ENCODE measurements around the gene NMNAT2. TPM values are rescaled to one million over a fixed set of nuclear protein-coding genes. Genes with fewer than 3 reads are reported as not detected.

NMNAT2 gene
- total RNA-seq, 1 experiment from 2014 or later: 4.7 TPM

GRCh38 chr1:183356534-183357182 lies 61.5 kb downstream of the NMNAT2 start:
- Mint-ChIP-seq H3K27ac (ENCODE audit: low read depth, unreplicated experiment) (no peak overlapping the region), H3K4me3 (ENCODE audit: unreplicated experiment) (no peak overlapping the region), H3K36me3 (ENCODE audit: insufficient read depth, unreplicated experiment) (no peaks in the 10 kb centered on the region), H3K27me3 (ENCODE audit: insufficient read depth, unreplicated experiment) (no peaks in the 10 kb centered on the region), H3K9me3 (ENCODE audit: unreplicated experiment) (no peaks in the 10 kb centered on the region), H3K4me1 (ENCODE audit: insufficient read depth, unreplicated experiment) (no peaks in the 10 kb centered on the region)
- intact Hi-C loops (cut with micrococcal nuclease): no loop called here
- BruUV-seq (replicated peaks): no TSS peak
- no peak for TF ChIP-seq CTCF (IDR thresholded peaks at IDR 0.05; ENCODE audit: unreplicated experiment)
- no peak for DNase-seq (ENCODE audit: unreplicated experiment)
- ChIA-PET POLR2A (no interaction called here), CTCF (interaction anchor here (0.6 to 1.1 kb wide), 2 partner anchors 41 to 237 kb away, joined by 3 read pairs; no protein-coding TSS in a partner anchor)

- DNase-seq (ENCODE audit: unreplicated experiment): no peak
- TF ChIP-seq CTCF (IDR thresholded peaks at IDR 0.05; ENCODE audit: unreplicated experiment): no peak
- CTCF ChIA-PET: interaction anchor here (0.6 kb wide), 1 partner anchor 473 kb away, joined by 4 read pairs; no protein-coding TSS in a partner anchor
- intact Hi-C loops (cut with micrococcal nuclease): no loop called here
- Mint-ChIP-seq H3K9me3 (ENCODE audit: unreplicated experiment) (no peaks in the 10 kb centered on the region), H3K27ac (ENCODE audit: low read depth, unreplicated experiment) (no peak overlapping the region), H3K4me1 (ENCODE audit: insufficient read depth, unreplicated experiment) (no peaks in the 10 kb centered on the region), H3K27me3 (ENCODE audit: insufficient read depth, unreplicated experiment) (no peaks in the 10 kb centered on the region), H3K36me3 (ENCODE audit: insufficient read depth, unreplicated experiment) (no peaks in the 10 kb centered on the region), H3K4me3 (ENCODE audit: unreplicated experiment) (no peak overlapping the region)
- BruUV-seq (replicated peaks): no TSS peak
- POLR2A ChIA-PET: no interaction called here
Measured at GRCh38 chr1:183355797-183356196, 62.4 kb downstream of the NMNAT2 start.

GRCh38 chr1:183355181-183355580 lies 63.0 kb downstream of the NMNAT2 start:
- no peaks in the 10 kb centered on the region for H3K36me3 Mint-ChIP-seq (ENCODE audit: insufficient read depth, unreplicated experiment)
- TF ChIP-seq CTCF (IDR thresholded peaks at IDR 0.05; ENCODE audit: unreplicated experiment): no peak
- no peak for DNase-seq (ENCODE audit: unreplicated experiment)
- H3K4me3 Mint-ChIP-seq (ENCODE audit: unreplicated experiment): no peak overlapping the region
- intact Hi-C loops (cut with micrococcal nuclease): no loop called here
- ChIA-PET POLR2A (no interaction called here), CTCF (no interaction called here)
- BruUV-seq (replicated peaks): no TSS peak
- no peaks in the 10 kb centered on the region for H3K9me3 Mint-ChIP-seq (ENCODE audit: unreplicated experiment)
- no peaks in the 10 kb centered on the region for H3K4me1 Mint-ChIP-seq (ENCODE audit: insufficient read depth, unreplicated experiment)
- no peaks in the 10 kb centered on the region for H3K27me3 Mint-ChIP-seq (ENCODE audit: insufficient read depth, unreplicated experiment)
- H3K27ac Mint-ChIP-seq (ENCODE audit: low read depth, unreplicated experiment): no peak overlapping the region

GRCh38 chr1:183353597-183353996 lies 64.6 kb downstream of the NMNAT2 start:
- Mint-ChIP-seq H3K27me3 (ENCODE audit: insufficient read depth, unreplicated experiment) (no peaks in the 10 kb centered on the region), H3K4me1 (ENCODE audit: insufficient read depth, unreplicated experiment) (no peaks in the 10 kb centered on the region), H3K4me3 (ENCODE audit: unreplicated experiment) (no peak overlapping the region), H3K36me3 (ENCODE audit: insufficient read depth, unreplicated experiment) (no peaks in the 10 kb centered on the region), H3K9me3 (ENCODE audit: unreplicated experiment) (no peaks in the 10 kb centered on the region), H3K27ac (ENCODE audit: low read depth, unreplicated experiment) (no peak overlapping the region)
- ChIA-PET CTCF (no interaction called here), POLR2A (no interaction called here)
- DNase-seq (ENCODE audit: unreplicated experiment): no peak
- no peak for TF ChIP-seq CTCF (IDR thresholded peaks at IDR 0.05; ENCODE audit: unreplicated experiment)
- intact Hi-C loops (cut with micrococcal nuclease): no loop called here
- BruUV-seq (replicated peaks): no TSS peak

Data from MCF 10A (cell line).